Mucosa of descending colon (tissue), 3 donors: ENCODE data around the gene ZNF22. TPM values are rescaled to one million over a fixed set of nuclear protein-coding genes. Genes with fewer than 3 reads are reported as not detected.

ENCODE experiments used
- ATAC-seq: fragments of 200-7000 bp; cut with Tn5 transposase; one replicate; pipeline ENCODE4 v1.9.1; 2020; ENCODE audit warnings: mild to moderate bottlenecking, moderate library complexity
- DNase-seq, 3 donors: peaks; one replicate each; pipeline ENCODE4 v3.0.0-alpha.2; 2020
- H3K36me3 ChIP-seq: fragments of 200-600 bp; one replicate; pipeline ENCODE4 v1.8.0; 2021; ENCODE audit warnings: low read depth, mild to moderate bottlenecking
- H3K4me1 ChIP-seq: fragments of 200-600 bp; one replicate; pipeline ENCODE4 v1.8.0; 2021; ENCODE audit warnings: low read depth, mild to moderate bottlenecking
- H3K4me3 ChIP-seq: fragments of 200-600 bp; one replicate; pipeline ENCODE4 v1.8.0; 2021; ENCODE audit warnings: mild to moderate bottlenecking
- H3K9me3 ChIP-seq: fragments of 200-600 bp; one replicate; pipeline ENCODE4 v1.8.0; 2021; ENCODE audit warnings: mild to moderate bottlenecking
- CTCF ChIP-seq: fragments of 200-600 bp; IDR thresholded peaks from one replicate; pipeline ENCODE4 v1.8.0; 2022; ENCODE audit warnings: antibody characterized with exemption, mild to moderate bottlenecking
- intact Hi-C, 2 donors: fragments of 100-400 bp; cut with DNase I in 1 of 2; cut with micrococcal nuclease in 1 of 2; formaldehyde crosslinking; loops; one replicate each; pipeline versions ENCODE4 v1.11.0 to v1.11.1; 2022; cut with DNase I, micrococcal nuclease
- total RNA-seq, 3 donors: library from RNA; stranded (reverse); fragmentation: NEBNext Ultra II Directional in 2 of 3; extraction: Animal tissue kit (Norgen Biotek cat#: 25700) in 2 of 3; gene quantifications; one replicate each; pipeline versions ENCODE4 v1.2.1 to v1.2.4, GENCODE V29; 2021 to 2023
- donor health status: DM: no; HTN: no; CAD: no; lungs with moderate emphysema.
- donor health status: DM: no; HTN: no; CAD: no.
- donor health status: DM: no; HTN: yes; CAD: no.

Gene ZNF22
- total RNA-seq, 3 donors from 2014 or later: 14.6 to 17.7 (median 15.5) TPM

- DNase-seq: no peak
Measured at GRCh38 chr10:44977287-44978212, 23.2 kb upstream of the ZNF22 start.

DNA sequence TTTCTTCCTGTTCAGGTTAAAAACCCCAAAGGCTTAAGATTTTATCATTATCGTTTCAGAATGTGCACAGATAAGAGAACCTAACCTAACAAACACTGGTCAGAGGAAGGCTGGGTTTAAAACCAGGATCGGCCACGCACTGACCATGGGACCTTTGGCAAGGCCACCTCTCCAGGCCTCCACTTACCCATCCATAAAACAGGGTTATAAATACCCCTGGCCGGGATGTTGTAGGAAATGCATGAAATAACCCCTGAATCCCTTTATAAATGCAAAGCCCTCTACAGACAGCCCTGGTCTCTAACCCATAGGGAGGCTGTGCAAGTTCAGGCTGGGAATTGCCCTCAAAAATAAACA lies 22.5 kb upstream of the ZNF22 start:
- DNase-seq (no peak), ATAC-seq (no peak)
- intact Hi-C loops: loop anchor here in 1 of 2 donors (2.0 kb wide), 1 partner anchor 67 kb away; the partner anchor contains the start of gene TMEM72
- peaks cover 43% of the 10 kb centered on the region for H3K4me1 ChIP-seq
- H3K9me3 ChIP-seq: no peaks in the 10 kb centered on the region
- H3K4me3 ChIP-seq: peak overlapping the region; percentile 19
- no peak for TF ChIP-seq CTCF
- H3K36me3 ChIP-seq: no peaks in the 10 kb centered on the region

More at GRCh38 chr10:44977287-44978212, 23.2 kb upstream of the ZNF22 start:
- no peak for ATAC-seq
- intact Hi-C loops: loop anchor here in 1 of 2 donors (2.0 kb wide), 1 partner anchor 67 kb away; the partner anchor contains the start of gene TMEM72
- Histone ChIP-seq H3K36me3 (no peaks in the 10 kb centered on the region), H3K4me3 (peak overlapping the region; percentile 19), H3K9me3 (no peaks in the 10 kb centered on the region), H3K4me1 (peaks cover 43% of the 10 kb centered on the region)
- no peak for TF ChIP-seq CTCF

DNA sequence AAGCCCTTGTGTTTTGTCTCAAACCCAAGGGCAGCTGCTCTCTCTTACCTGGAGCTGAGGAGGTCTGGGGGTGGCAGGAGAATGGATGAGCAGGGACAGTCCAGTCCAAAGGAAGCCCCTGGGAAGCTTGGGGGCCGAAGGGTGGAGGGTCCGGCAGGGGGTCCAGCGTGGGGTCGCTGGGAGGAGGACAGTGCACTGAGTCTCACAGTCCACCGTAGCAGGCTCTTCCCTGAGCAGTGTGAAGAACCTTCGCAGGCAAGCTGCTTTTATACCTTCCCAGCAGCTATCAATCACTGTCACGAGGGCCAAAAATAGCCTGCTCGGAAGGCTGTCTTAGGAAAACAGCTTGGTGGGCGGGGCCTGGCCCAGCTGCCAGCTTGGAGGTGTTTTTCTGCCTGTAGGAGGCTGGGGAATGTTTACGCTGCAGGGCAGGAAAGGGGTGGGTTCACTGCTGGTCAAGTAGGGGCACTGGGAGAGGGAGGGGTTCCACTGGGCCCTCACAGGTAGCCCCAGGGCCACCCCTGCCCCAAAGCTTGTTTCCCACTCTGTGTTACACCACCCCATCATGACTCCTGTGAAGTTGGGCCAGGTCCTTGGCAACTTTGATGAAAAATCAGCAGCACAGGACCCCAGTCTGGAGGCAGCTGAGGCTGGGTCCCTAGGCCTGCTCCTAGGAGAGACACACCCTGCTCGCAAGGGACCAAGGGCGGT lies 22.0 kb upstream of the ZNF22 start, which contains the start of gene DEPP1:
Gene DEPP1 (minus strand): TSS at position 240 of the 711 bp plus-strand sequence. CDS start 779 bp downstream, outside the sequence.
- H3K4me3 ChIP-seq: peak within 1 kb of the TSS; percentile 19
- TF ChIP-seq CTCF: no peak
- ATAC-seq: peak; percentile 73

GRCh38 chr10:44979281-44980191 lies 21.2 kb upstream of the ZNF22 start:
- ATAC-seq: no peak
- Histone ChIP-seq H3K4me3 (no peak overlapping the region), H3K36me3 (no peaks in the 10 kb centered on the region), H3K4me1 (peaks cover 33% of the 10 kb centered on the region), H3K9me3 (no peaks in the 10 kb centered on the region)
- TF ChIP-seq CTCF: no peak
- intact Hi-C loops: loop anchor here in 1 of 2 donors (2.0 kb wide), 1 partner anchor 69 kb away; the partner anchor contains the start of gene TMEM72
- DNase-seq: no peak

More for the DNA sequence above, 22.0 kb upstream of the ZNF22 start, which contains the start of gene DEPP1:
- H3K9me3 ChIP-seq: no peaks in the 10 kb centered on the region
- DNase-seq: peak; percentile 93 to 98 (median 93)
- no peaks in the 10 kb centered on the region for H3K36me3 ChIP-seq
- intact Hi-C loops: loop anchor here in 1 of 2 donors (2.0 kb wide), 1 partner anchor 68 kb away; the partner anchor contains the start of gene TMEM72
- H3K4me1 ChIP-seq: peaks cover 39% of the 10 kb centered on the region
